AG04449 (cell line): ENCODE data around the gene GRID1.

Source experiments
- CTCF ChIA-PET: fragments of 350-600 bp; formaldehyde crosslinking; extraction: SDS; loops from one replicate; lab custom pipeline; 2021; ENCODE audit warnings: antibody characterized with exemption; lab: Yijun Ruan, JAX
- POLR2A ChIA-PET: fragments of 400-600, 350-600 bp; formaldehyde crosslinking; extraction: SDS; loops from one replicate; lab custom pipeline; 2020; ENCODE audit warnings: antibody characterized with exemption, inconsistent platforms; lab: Yijun Ruan, JAX
- DNase-seq: peaks from one replicate; pipeline ENCODE4 v3.0.0-alpha.2; 2010; ENCODE audit warnings: low read depth, low spot score
- H3K4me3 ChIP-seq: 2 replicates; pipeline ENCODE4 v1.5.1; 2011; ENCODE audit warnings: low read depth, mild to moderate bottlenecking, control low read depth, low read length
- TF ChIP-seq, protein P1 (sequence below): IDR thresholded peaks from one replicate; pipeline ENCODE4 v1.5.1; 2011; ENCODE audit warnings: mild to moderate bottlenecking, moderate library complexity, low read length, control low read depth, inconsistent platforms; ENCODE audit not compliant: insufficient read depth; ENCODE audit errors: missing control alignments

The GRID1 gene

DNA sequence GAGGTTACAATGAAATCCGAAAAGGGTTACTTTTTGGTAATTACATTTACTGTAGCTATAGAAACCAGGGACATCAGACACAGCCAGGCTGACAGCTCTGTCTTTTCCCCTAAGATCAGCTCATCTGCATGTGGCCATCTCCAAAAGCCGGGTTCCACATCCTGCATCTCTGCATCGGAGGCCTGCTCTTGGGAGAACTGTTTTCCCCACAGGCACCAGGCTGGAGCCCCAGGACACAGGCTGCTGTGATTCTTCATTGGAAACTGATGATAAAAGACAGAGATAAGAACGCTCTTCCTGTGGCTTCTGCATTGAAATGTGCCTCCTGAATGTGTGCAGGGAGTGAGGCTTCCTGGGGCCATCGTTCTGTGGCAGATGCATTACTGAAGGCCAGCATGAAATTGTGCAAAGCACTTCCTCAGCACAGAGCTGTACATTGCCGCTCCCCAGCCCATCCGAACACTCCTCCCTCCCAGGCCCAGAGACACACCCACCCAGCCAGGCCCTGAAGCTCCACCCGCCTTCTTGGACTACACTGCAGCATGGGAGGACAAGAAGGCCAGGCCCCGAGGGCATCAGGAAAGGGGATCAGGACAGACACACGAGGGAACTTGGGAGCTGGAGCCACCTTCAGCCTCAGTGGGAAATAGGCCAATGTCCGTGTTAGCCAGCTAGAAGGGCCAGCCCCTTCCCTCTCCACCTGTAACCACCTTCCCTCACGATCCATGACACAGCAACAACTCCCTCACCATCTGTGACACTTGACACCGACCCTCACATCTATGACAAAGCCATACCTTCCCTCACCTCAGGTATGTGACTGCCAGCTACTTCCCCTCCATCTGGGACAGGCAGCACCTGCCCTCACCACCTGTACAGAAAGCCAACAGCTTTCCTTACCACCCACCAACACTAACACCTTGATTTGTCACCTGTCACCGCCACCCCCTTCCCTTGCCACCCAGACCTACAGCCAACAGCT is 113.2 kb downstream of the GRID1 start:
- ChIA-PET POLR2A (no interaction called here), CTCF (no interaction called here)
- DNase-seq, result no peak
- no peak overlapping the region for H3K4me3 ChIP-seq
- TF ChIP-seq, protein P1, sequence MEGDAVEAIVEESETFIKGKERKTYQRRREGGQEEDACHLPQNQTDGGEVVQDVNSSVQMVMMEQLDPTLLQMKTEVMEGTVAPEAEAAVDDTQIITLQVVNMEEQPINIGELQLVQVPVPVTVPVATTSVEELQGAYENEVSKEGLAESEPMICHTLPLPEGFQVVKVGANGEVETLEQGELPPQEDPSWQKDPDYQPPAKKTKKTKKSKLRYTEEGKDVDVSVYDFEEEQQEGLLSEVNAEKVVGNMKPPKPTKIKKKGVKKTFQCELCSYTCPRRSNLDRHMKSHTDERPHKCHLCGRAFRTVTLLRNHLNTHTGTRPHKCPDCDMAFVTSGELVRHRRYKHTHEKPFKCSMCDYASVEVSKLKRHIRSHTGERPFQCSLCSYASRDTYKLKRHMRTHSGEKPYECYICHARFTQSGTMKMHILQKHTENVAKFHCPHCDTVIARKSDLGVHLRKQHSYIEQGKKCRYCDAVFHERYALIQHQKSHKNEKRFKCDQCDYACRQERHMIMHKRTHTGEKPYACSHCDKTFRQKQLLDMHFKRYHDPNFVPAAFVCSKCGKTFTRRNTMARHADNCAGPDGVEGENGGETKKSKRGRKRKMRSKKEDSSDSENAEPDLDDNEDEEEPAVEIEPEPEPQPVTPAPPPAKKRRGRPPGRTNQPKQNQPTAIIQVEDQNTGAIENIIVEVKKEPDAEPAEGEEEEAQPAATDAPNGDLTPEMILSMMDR, result no peak

DNA sequence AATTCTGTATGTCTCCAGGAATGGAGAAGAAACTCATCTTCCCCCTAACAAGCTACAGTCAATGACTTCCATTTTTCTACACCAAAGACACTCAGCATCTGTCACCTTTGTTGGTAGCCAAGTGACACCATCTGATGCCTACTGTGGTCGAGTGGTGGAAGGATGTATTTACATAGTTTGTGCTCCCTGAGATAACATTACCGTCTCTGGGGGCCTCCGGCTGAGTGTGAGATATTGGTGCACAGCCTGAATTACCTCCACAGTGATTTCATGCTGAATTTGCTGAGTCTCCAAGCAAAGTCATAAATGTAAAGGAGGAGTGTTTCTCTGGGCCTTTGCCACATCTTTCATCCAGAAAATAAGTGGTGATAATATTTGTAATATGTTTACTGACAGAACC is 114.0 kb downstream of the GRID1 start:
- CTCF ChIA-PET, result no interaction called here

DNA sequence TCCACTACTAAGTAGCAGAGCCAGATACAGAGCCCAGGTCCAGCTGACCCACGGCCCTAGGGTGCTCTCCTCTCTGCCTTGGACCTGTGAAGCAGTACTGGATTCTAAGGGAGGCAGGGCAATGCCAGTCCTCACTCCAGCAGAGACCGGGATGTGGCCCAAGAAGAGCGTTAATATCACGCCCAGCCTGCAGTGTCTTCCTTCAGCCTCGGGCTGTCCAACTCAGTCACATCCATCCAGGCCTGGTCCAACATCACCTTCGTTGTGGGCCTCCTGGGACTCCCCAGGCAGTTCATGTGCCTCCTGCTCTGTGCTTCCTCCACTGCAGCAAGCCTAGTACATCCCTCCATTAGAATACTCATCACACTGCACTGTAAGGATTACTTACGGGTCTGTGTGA is 114.5 kb downstream of the GRID1 start:
- POLR2A ChIA-PET, result no interaction called here
- H3K4me3 ChIP-seq, result no peak overlapping the region
- TF ChIP-seq, protein P1, result no peak
- no peak for DNase-seq
- CTCF ChIA-PET, result no interaction called here

More for the DNA sequence above, 114.0 kb downstream of the GRID1 start:
- H3K4me3 ChIP-seq, result no peak overlapping the region
- TF ChIP-seq, protein P1, result no peak
- POLR2A ChIA-PET, result no interaction called here
- DNase-seq, result no peak

DNA sequence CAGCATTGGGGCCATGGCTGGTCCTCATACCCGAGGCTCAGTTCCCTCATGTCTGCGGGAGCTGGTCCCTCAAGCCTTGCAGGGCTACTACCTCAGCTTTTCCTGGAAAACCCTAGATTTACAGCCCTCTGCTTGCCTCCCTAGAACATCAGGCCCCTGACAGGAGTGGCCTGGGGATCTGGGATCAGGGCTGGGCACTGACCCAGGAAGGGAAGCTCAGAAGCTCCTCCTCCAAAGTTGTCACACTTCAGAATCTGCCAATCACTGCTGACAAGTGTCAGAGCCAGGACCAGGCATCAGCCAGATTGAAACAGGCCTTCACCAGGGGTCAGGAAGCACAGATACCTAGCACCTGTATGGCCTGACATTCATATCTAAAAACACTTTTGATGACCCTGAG is 115.2 kb downstream of the GRID1 start:
- no peak overlapping the region for H3K4me3 ChIP-seq
- DNase-seq, result no peak
- ChIA-PET CTCF (no interaction called here), POLR2A (no interaction called here)
- TF ChIP-seq, protein P1, result no peak

DNA sequence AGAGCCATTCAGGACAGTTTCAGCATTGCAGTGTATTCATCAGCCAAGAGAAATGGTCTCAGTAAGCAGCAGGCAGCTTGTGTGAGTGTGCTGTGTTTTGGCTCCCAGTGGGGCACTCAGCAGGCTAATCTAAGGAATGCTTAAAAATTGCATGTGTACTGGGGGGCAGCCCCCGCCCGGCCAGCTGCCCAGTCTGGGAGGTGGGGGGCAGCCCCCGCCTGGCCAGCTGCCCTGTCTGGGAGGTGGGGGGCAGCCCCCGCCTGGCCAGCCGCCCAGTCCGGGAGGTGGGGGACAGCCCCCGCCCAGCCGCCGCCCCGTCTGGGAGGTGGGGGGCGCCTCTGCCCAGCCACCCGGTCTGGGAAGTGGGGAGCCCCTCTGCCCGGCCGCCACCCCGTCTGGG is 116.2 kb downstream of the GRID1 start:
- DNase-seq, result no peak
- H3K4me3 ChIP-seq, result no peak overlapping the region
- CTCF ChIA-PET, result no interaction called here
- TF ChIP-seq, protein P1, result no peak
- POLR2A ChIA-PET, result no interaction called here

DNA sequence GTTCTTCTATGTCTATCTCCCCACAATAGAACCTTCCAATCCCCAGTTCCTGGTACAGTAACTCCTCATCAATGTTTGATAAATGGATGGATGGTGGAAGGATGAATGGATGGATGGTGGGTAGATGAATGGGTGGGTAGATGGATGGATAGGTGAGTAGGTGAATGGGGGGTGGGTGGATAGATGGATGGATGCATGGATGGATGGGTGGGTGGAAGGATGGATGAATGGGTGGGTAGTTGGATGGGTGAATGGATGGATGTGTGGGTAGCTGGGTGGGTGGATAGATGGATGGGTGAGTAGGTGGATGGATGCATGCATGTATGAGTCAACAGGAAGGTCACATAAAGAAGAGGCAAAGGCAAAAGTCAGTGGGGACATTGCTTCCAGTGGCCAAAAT is 116.8 kb downstream of the GRID1 start:
- ChIA-PET CTCF (no interaction called here), POLR2A (no interaction called here)
- no peak for DNase-seq
- TF ChIP-seq, protein P1, result no peak
- H3K4me3 ChIP-seq, result no peak overlapping the region
